Suprapubic skin (tissue), 4 donors: ENCODE measurements around the gene LHFPL6. TPM values are rescaled to one million over a fixed set of nuclear protein-coding genes. Genes with fewer than 3 reads are reported as not detected.

ENCODE experiments used
- DNase-seq, 2 donors: peaks; one replicate each; pipeline ENCODE4 v3.0.0-alpha.2; 2019; ENCODE audit warnings: low spot score in 2 of 2
- H3K27ac ChIP-seq: fragments of 200-600 bp; sonication (generic); one replicate; pipeline ENCODE4 v1.5.1; 2019
- H3K27me3 ChIP-seq: fragments of 200-600 bp; sonication (generic); one replicate; pipeline ENCODE4 v1.5.1; 2019
- H3K36me3 ChIP-seq: fragments of 200-600 bp; sonication (generic); one replicate; pipeline ENCODE4 v1.5.1; 2019
- H3K4me1 ChIP-seq: fragments of 200-600 bp; sonication (generic); one replicate; pipeline ENCODE4 v1.5.1; 2019
- H3K4me3 ChIP-seq: fragments of 200-600 bp; sonication (generic); one replicate; pipeline ENCODE4 v1.5.1; 2019; ENCODE audit warnings: mild to moderate bottlenecking
- H3K9me3 ChIP-seq: fragments of 200-600 bp; sonication (generic); one replicate; pipeline ENCODE4 v1.5.1; 2019
- EP300 ChIP-seq: sonication (generic); formaldehyde crosslinking; IDR thresholded peaks from one replicate; pipeline ENCODE4 v1.6.1; 2017; ENCODE audit warnings: antibody characterized with exemption
- POLR2A ChIP-seq, 2 donors: fragments of 450-650 bp; IDR thresholded peaks; one replicate each; pipeline ENCODE4 v1.6.1; 2017; ENCODE audit warnings: antibody characterized with exemption in 2 of 2, mild to moderate bottlenecking in 2 of 2, moderate library complexity in 2 of 2
- POLR2AphosphoS5 ChIP-seq, 3 donors: sonication (generic); formaldehyde crosslinking; IDR thresholded peaks; one replicate each; pipeline ENCODE4 v1.6.1; 2017; ENCODE audit warnings: antibody characterized with exemption in 3 of 3
- WGBS: methylation state at CpG from one replicate; pipeline ENCODE4 v1.1.5; 2018; 5-methylcytosine and 5-hydroxymethylcytosine counted together
- total RNA-seq, 4 donors: library from RNA; depleted of rRNA; stranded (reverse); fragments of >200 nt; gene quantifications; one replicate each; pipeline ENCODE4 v1.1.0, GENCODE V29; 2016
- TF ChIP-seq, protein P1 (sequence below), 2 donors: fragments of 200-600 bp in 1 of 2; fragments of 450-650 bp in 1 of 2; sonication (generic) in 1 of 2; IDR thresholded peaks; one replicate each; pipeline ENCODE4 v1.5.1; 2016 to 2019; ENCODE audit warnings: antibody characterized with exemption in 2 of 2, mild to moderate bottlenecking in 1 of 2, moderate library complexity in 1 of 2

Gene LHFPL6
- total RNA-seq, 4 donors from 2014 or later: 10.6 to 21.0 (median 15.6) TPM

DNA sequence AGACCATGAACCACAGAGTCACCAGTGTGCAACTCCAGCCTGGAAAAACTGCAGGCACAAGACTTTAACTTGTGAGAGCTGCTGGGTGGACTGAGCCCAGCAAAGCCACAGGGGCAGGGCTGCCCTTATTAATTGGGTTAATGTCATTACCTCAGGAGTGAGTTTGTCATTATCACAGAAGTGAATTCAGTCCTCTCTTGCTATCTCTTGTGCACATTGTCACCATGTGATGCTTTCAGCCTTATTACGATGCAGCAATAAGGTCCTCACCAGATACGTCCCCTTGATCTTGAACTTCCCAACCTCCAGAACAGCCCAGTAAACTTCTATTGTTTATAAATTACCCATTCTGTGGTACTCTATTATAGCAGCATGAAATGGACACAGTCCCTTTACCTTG is 158.1 kb downstream of the LHFPL6 start:
- H3K27ac ChIP-seq: no peak overlapping the region
- no peak for DNase-seq
- no peaks in the 10 kb centered on the region for H3K36me3 ChIP-seq
- WGBS: 93% methylated on average over 2 of the region's 2 CpGs
- no peaks in the 10 kb centered on the region for H3K27me3 ChIP-seq
- TF ChIP-seq POLR2A (IDR thresholded peaks at IDR 0.05) (no peak), EP300 (no peak), POLR2AphosphoS5 (IDR thresholded peaks at IDR 0.05) (no peak)
- TF ChIP-seq, protein P1, sequence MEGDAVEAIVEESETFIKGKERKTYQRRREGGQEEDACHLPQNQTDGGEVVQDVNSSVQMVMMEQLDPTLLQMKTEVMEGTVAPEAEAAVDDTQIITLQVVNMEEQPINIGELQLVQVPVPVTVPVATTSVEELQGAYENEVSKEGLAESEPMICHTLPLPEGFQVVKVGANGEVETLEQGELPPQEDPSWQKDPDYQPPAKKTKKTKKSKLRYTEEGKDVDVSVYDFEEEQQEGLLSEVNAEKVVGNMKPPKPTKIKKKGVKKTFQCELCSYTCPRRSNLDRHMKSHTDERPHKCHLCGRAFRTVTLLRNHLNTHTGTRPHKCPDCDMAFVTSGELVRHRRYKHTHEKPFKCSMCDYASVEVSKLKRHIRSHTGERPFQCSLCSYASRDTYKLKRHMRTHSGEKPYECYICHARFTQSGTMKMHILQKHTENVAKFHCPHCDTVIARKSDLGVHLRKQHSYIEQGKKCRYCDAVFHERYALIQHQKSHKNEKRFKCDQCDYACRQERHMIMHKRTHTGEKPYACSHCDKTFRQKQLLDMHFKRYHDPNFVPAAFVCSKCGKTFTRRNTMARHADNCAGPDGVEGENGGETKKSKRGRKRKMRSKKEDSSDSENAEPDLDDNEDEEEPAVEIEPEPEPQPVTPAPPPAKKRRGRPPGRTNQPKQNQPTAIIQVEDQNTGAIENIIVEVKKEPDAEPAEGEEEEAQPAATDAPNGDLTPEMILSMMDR (IDR thresholded peaks at IDR 0.05): no peak
- H3K9me3 ChIP-seq: no peaks in the 10 kb centered on the region
- no peak overlapping the region for H3K4me3 ChIP-seq
- peaks cover 8% of the 10 kb centered on the region for H3K4me1 ChIP-seq

- 68% methylated on average over 1 of the region's 1 CpG for WGBS
- no peak for DNase-seq
- Histone ChIP-seq H3K36me3 (no peaks in the 10 kb centered on the region), H3K27me3 (no peaks in the 10 kb centered on the region), H3K4me3 (no peak overlapping the region), H3K4me1 (no peaks in the 10 kb centered on the region), H3K9me3 (no peaks in the 10 kb centered on the region), H3K27ac (no peak overlapping the region)
- no peak for TF ChIP-seq POLR2A (IDR thresholded peaks at IDR 0.05)
- no peak for TF ChIP-seq POLR2AphosphoS5 (IDR thresholded peaks at IDR 0.05)
- TF ChIP-seq EP300: no peak
- TF ChIP-seq, protein P1 (IDR thresholded peaks at IDR 0.05): no peak
These were observed 169.3 kb downstream of the LHFPL6 start for GRCh38 chr13:39433651-39434050.

DNA sequence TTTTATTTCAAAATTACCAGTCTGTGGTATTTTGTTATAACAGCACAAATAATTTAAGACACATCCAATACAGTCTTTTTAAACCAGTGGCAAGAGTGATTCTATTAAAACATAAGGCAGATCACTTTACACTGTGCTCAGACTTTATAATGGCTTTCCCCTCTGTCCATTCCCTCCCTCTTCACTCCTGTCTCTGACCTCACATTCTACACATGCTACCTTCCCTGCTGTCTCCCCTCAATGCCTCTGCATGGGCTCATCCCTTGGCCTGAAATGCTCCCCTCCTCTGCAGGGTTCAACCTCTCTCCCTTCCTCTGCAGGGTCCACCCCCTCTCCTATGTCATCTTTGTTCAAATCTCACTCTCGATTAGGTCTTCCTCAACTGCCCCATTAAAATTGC is 170.8 kb downstream of the LHFPL6 start:
- no peaks in the 10 kb centered on the region for H3K27me3 ChIP-seq
- no peak overlapping the region for H3K27ac ChIP-seq
- TF ChIP-seq EP300 (no peak), POLR2A (IDR thresholded peaks at IDR 0.05) (no peak), POLR2AphosphoS5 (IDR thresholded peaks at IDR 0.05) (no peak)
- TF ChIP-seq, protein P1 (IDR thresholded peaks at IDR 0.05): no peak
- no peak overlapping the region for H3K4me3 ChIP-seq
- 85% methylated on average over 1 of the region's 1 CpG for WGBS
- H3K4me1 ChIP-seq: no peaks in the 10 kb centered on the region
- no peaks in the 10 kb centered on the region for H3K36me3 ChIP-seq
- no peaks in the 10 kb centered on the region for H3K9me3 ChIP-seq
- DNase-seq: no peak

DNA sequence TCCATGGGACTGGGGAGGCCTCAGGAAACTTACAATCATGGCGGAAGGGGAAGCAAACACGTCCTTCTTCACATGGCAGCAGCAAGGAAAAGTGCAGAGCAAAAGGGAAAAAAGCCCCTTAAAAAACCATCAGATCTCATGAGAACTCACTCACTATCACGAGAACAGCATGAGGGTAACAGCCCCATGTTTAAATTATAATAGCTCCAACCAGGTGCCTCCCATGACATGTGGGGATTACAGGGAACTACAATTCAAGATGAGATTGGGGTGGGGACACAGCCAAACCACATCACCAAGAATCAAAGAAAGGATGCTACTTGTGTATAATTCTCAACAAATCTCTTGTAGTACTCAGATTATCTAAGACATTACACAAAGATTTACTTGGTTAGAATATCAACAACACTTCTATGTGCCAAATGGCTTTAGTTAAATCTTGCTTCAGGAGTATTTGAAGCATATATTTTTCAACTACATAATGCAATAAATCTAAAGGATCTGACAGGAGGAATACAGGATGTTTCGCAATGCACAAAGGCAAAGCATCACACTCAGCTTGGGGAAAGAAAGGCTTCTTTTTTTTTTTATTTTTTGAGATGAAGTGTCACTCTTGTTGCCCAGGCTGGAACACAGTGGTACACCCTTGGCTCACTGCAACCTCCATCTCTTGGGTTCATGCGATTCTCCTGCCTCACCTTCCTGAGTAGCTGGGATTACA is 180.0 kb downstream of the LHFPL6 start:
- Histone ChIP-seq H3K4me1 (no peaks in the 10 kb centered on the region), H3K4me3 (no peak overlapping the region), H3K27me3 (no peaks in the 10 kb centered on the region), H3K9me3 (no peaks in the 10 kb centered on the region), H3K27ac (no peak overlapping the region), H3K36me3 (no peaks in the 10 kb centered on the region)
- TF ChIP-seq POLR2A (IDR thresholded peaks at IDR 0.05) (no peak), POLR2AphosphoS5 (IDR thresholded peaks at IDR 0.05) (no peak), EP300 (no peak)
- TF ChIP-seq, protein P1 (IDR thresholded peaks at IDR 0.05): no peak
- WGBS: 91% methylated on average over 5 of the region's 5 CpGs
- DNase-seq: no peak

DNA sequence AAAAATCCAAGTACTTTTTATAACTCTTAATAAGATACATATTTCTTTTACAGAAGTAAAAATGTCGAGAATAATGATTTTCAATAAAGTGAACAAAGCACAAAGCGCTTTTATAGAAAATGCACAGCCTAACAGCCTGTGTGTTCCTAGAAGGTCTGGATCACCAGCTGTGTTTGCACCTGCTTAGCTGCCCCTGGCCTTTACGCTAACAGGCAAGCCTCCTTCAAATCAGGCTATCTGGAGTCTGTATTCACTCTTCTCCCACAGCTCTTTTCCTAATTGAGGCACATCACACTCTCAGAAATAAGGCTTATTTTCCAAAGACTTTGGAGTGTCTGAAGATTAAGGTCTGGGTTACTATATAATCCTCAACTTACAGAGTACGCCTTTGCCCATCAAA is 183.1 kb downstream of the LHFPL6 start:
- Histone ChIP-seq H3K36me3 (no peaks in the 10 kb centered on the region), H3K27ac (no peak overlapping the region), H3K27me3 (no peaks in the 10 kb centered on the region), H3K4me3 (no peak overlapping the region), H3K9me3 (no peaks in the 10 kb centered on the region), H3K4me1 (peaks cover 12% of the 10 kb centered on the region)
- DNase-seq: no peak
- TF ChIP-seq EP300 (no peak), POLR2AphosphoS5 (IDR thresholded peaks at IDR 0.05) (no peak), POLR2A (IDR thresholded peaks at IDR 0.05) (no peak)
- TF ChIP-seq, protein P1 (IDR thresholded peaks at IDR 0.05): no peak
- WGBS: 92% methylated on average over 4 of the region's 4 CpGs
